Nephron (organoid): ENCODE measurements around the gene HDC.

Source experiments
- H3K27ac Mint-ChIP-seq, 3 experiments: 2 replicates each; pipeline ENCODE4 v1.8.0; 2020; ENCODE audit warnings: mixed read lengths in 3 of 3, mild to moderate bottlenecking in 2 of 3, moderate library complexity in 1 of 3
- H3K27me3 Mint-ChIP-seq: 2 replicates; pipeline ENCODE4 v1.8.0; 2021; ENCODE audit warnings: low read depth, mild to moderate bottlenecking, moderate library complexity, mixed read lengths
- H3K36me3 Mint-ChIP-seq: 2 replicates; pipeline ENCODE4 v1.8.0; 2020; ENCODE audit warnings: low read depth, mixed read lengths
- H3K4me1 Mint-ChIP-seq: 2 replicates; pipeline ENCODE4 v1.8.0; 2020; ENCODE audit warnings: mixed read lengths
- H3K4me3 Mint-ChIP-seq, 3 experiments: 2 replicates each; pipeline ENCODE4 v1.8.0; 2020; ENCODE audit warnings: mild to moderate bottlenecking in 3 of 3, mixed read lengths in 3 of 3, moderate library complexity in 2 of 3
- H3K9me3 Mint-ChIP-seq: 2 replicates; pipeline ENCODE4 v1.8.0; 2020; ENCODE audit warnings: mixed read lengths
- CTCF ChIP-seq, 3 experiments: fragments of 200-600 bp; sonication (generic); IDR thresholded peaks; one replicate each; pipeline ENCODE4 v1.5.0; 2021; ENCODE audit warnings: antibody characterized with exemption in 3 of 3; ENCODE audit not compliant: unreplicated experiment in 3 of 3

Gene HDC

DNA sequence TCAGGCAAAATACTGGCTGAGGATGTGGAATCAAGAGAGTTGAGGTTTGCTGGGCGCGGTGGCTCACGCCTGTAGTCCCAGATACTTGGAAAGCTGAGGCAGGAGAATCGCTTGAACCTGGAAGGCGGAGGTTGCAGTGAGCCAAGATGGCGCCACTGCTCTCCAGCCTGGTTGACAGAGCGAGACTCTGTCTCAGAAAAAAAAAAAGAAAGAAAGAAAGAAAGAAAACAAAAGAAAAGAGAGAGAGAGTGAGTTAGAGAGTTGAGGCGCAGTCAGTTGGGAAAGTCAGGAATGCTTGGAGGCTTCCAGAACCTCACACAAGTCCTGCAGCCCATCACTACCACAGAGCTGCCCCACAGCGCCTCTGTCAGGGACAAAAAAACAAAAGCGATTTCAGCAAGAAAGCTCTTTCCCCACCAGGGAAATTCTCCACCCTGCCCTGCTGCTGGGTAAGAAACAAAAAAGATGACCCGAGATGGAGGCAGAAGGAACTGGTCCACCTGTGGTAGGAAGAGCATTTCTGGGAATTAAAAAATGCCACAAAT, 13.8 kb downstream of the HDC start:
- H3K9me3 Mint-ChIP-seq: no peaks in the 10 kb centered on the region
- peaks cover 9% of the 10 kb centered on the region for H3K4me1 Mint-ChIP-seq
- H3K4me3 Mint-ChIP-seq: no peak overlapping the region
- H3K27ac Mint-ChIP-seq: no peak overlapping the region
- TF ChIP-seq CTCF (IDR thresholded peaks at IDR 0.05; ENCODE audit: unreplicated experiment in 3 of 3): no peak
- no peaks in the 10 kb centered on the region for H3K36me3 Mint-ChIP-seq
- H3K27me3 Mint-ChIP-seq: peaks cover 4% of the 10 kb centered on the region

DNA sequence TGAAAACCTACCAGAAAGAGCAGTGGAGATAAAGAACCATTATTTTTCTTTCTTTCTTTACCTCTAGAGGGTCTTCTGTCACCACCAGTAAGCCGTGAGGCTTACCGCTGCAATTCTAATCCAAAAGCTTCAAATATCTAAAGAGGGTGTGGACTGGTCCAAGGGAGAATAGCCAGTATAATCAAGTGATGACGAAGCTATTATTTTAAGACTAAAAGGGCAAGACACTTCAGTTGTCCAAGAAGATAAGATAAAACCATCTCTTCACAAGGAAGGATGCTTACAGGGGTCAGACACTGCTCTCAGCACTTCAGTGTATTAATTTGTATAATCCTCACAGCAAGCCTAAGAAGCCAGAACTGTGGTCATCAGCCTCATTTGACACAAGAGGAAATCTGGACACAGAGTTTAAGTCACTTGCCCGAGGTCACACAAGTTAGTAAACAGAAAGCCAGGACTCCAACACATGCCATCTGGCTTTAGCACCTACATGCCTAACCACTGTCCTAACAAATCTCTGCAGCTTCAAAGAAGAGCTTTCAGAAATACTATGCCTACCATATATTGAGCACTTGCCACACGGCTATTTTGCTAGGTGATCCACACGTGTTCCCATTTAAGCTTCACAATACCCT, 14.6 kb downstream of the HDC start:
- Mint-ChIP-seq H3K36me3 (no peaks in the 10 kb centered on the region), H3K27ac (no peak overlapping the region), H3K4me1 (peaks cover 9% of the 10 kb centered on the region), H3K9me3 (no peaks in the 10 kb centered on the region), H3K4me3 (no peak overlapping the region), H3K27me3 (peaks cover 8% of the 10 kb centered on the region)
- no peak for TF ChIP-seq CTCF (IDR thresholded peaks at IDR 0.05; ENCODE audit: unreplicated experiment in 3 of 3)

DNA sequence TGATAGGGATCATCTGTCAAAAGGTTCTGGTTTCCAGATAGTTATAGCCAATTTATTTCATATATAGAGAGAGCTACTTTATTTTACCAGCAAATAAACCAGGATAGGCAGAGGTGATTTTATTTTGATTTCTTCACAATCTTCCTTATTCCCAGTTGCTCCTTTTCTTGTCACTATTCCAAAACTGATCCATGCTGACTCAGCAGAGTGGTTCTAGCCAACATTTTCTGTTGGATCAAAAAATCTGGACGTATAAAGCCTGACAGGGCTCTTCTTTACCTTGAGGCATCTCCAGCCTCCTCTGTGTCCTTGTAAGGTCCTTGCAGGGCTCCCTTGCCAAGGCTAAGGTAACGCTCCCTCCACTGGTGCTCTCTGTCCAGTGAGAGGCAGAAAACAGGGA, 15.8 kb downstream of the HDC start:
- H3K27ac Mint-ChIP-seq: no peak overlapping the region
- no peaks in the 10 kb centered on the region for H3K36me3 Mint-ChIP-seq

GRCh38 chr15:50248994-50249582, 16.4 kb downstream of the HDC start:
- Mint-ChIP-seq H3K27me3 (peaks cover 7% of the 10 kb centered on the region), H3K4me1 (peaks cover 9% of the 10 kb centered on the region), H3K9me3 (no peaks in the 10 kb centered on the region), H3K27ac (no peak overlapping the region), H3K4me3 (no peak overlapping the region), H3K36me3 (no peaks in the 10 kb centered on the region)
- TF ChIP-seq CTCF (IDR thresholded peaks at IDR 0.05; ENCODE audit: unreplicated experiment in 3 of 3): no peak

More for the DNA sequence above, 15.8 kb downstream of the HDC start:
- H3K27me3 Mint-ChIP-seq: peaks cover 8% of the 10 kb centered on the region
- TF ChIP-seq CTCF (IDR thresholded peaks at IDR 0.05; ENCODE audit: unreplicated experiment in 3 of 3): no peak
- H3K9me3 Mint-ChIP-seq: no peaks in the 10 kb centered on the region
- peaks cover 9% of the 10 kb centered on the region for H3K4me1 Mint-ChIP-seq
- H3K4me3 Mint-ChIP-seq: no peak overlapping the region

GRCh38 chr15:50247819-50248655, 17.5 kb downstream of the HDC start:
- H3K9me3 Mint-ChIP-seq: no peaks in the 10 kb centered on the region
- TF ChIP-seq CTCF (IDR thresholded peaks at IDR 0.05; ENCODE audit: unreplicated experiment in 3 of 3): no peak
- H3K36me3 Mint-ChIP-seq: no peaks in the 10 kb centered on the region
- peaks cover 9% of the 10 kb centered on the region for H3K4me1 Mint-ChIP-seq
- H3K27ac Mint-ChIP-seq: no peak overlapping the region
- peaks cover 4% of the 10 kb centered on the region for H3K27me3 Mint-ChIP-seq
- no peak overlapping the region for H3K4me3 Mint-ChIP-seq
